Left cardiac atrium (tissue), 4 donors: ENCODE measurements around the gene IGHMBP2. TPM values are rescaled to one million over a fixed set of nuclear protein-coding genes. Genes with fewer than 3 reads are reported as not detected.
"Not testable (repeated sequence)": the region's sequence is repeated elsewhere in the genome, so short reads cannot be mapped to it uniquely, and the experiment has no call there.

ENCODE experiments used
- ATAC-seq, 2 donors: fragments of 200-7000 bp; cut with Tn5 transposase; one replicate each; pipeline ENCODE4 v1.9.1; 2020; ENCODE audit warnings: mild to moderate bottlenecking in 2 of 2, moderate library complexity in 2 of 2
- DNase-seq: peaks from one replicate; pipeline ENCODE4 v3.0.0-alpha.2; 2020
- intact Hi-C, 2 donors: fragments of 100-400 bp; cut with DNase I; formaldehyde crosslinking; loops; one replicate each; pipeline versions ENCODE4 v1.14.1 to v1.15.1; 2022 to 2023
- total RNA-seq, 2 donors: library from RNA; stranded (reverse); fragmentation: NEBNext Ultra II Directional; extraction: Animal tissue kit (Norgen Biotek cat#: 25700); gene quantifications; one replicate each; pipeline ENCODE4 v1.2.1, GENCODE V29; 2021
- donor health status: DM: no; HTN: yes; CAD: no.
- donor health status: DM: no; HTN: yes; CAD: no; lungs with severe emphysema.
- donor health status: DM: yes; HTN: yes; CAD: no.
- donor health status: Dilated cardiomyopathy.

IGHMBP2 gene
- total RNA-seq, 2 donors from 2014 or later, result 8.2 to 9.0 TPM

DNA sequence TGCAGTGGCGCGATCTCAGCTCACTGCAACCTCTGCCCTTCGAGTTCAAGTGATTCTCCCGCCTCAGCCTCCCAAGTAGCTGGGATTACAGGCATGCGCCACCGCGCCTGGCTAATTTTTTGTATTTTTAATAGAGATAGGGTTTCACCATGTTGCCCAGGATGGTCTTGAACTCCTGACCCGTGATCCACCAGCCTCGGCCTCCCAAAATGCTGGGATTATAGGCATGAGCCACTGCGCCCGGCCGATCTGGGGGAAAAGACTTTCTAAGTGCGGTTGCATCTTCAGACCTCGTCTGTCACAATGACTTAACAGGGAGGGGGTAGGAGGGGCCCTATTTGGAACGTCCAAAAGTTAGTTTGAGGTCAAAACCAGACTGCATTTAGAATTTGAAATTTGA lies 18.9 kb upstream of the IGHMBP2 start:
- intact Hi-C loops, ATAC-seq, DNase-seq: not testable (repeated sequence)

DNA sequence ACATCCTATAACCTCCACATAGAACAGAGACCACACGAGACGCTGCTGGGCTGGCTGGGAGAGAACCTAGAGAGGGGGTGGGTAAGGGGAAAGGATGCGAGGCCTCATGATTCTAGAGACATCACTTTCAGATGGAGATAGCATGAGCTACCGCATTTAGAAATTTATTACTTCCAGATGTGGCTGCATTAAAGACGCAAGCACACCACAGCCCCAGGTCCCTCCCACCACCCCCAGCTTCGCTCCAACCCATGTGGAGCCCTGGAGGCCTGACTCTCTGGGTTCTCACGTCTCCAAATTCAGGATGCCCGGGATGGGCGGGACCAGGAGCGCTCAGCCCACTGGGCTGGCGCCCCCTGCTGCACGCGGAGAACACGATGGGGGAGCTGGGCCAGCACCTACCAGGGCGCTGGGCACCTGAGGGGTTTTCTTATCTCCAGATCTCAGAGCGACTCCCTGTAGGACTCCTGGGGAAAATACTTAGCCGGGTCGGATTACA lies 13.7 kb upstream of the IGHMBP2 start:
- intact Hi-C loops, result no loop called here
- DNase-seq, result peak; percentile 73
- ATAC-seq, result peak; percentile 55 to 67

GRCh38 chr11:68890490-68891231 lies 13.0 kb upstream of the IGHMBP2 start:
- intact Hi-C loops, result no loop called here
- peak; percentile 95 for ATAC-seq
- peak; percentile 91 for DNase-seq

GRCh38 chr11:68891351-68891948 lies 12.2 kb upstream of the IGHMBP2 start:
- no peak for DNase-seq
- peak; percentile 3 to 9 for ATAC-seq
- intact Hi-C loops, result no loop called here

DNA sequence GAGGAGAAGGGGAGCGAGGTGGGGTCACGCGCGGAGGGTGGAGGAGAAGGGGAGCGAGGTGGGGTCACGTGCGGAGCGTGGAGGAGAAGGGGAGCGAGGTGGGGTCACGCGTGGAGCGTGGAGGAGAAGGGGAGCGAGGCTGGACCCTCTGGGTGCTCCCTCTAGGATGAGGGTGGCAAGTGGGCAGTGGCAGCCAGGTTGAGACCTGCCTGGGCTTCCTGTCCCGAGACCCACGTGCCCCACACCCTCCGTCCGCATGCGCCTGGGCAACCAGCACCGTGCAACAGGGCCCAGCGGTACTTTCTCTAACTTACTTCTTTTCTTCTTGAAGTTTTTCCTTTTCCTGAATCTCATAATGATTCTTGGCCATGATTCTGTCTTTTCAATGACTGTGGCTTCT lies 11.1 kb upstream of the IGHMBP2 start:
- intact Hi-C loops, result no loop called here
- ATAC-seq (no peak), DNase-seq (no peak)

GRCh38 chr11:68893282-68893681 lies 10.4 kb upstream of the IGHMBP2 start:
- ATAC-seq, result no peak

DNA sequence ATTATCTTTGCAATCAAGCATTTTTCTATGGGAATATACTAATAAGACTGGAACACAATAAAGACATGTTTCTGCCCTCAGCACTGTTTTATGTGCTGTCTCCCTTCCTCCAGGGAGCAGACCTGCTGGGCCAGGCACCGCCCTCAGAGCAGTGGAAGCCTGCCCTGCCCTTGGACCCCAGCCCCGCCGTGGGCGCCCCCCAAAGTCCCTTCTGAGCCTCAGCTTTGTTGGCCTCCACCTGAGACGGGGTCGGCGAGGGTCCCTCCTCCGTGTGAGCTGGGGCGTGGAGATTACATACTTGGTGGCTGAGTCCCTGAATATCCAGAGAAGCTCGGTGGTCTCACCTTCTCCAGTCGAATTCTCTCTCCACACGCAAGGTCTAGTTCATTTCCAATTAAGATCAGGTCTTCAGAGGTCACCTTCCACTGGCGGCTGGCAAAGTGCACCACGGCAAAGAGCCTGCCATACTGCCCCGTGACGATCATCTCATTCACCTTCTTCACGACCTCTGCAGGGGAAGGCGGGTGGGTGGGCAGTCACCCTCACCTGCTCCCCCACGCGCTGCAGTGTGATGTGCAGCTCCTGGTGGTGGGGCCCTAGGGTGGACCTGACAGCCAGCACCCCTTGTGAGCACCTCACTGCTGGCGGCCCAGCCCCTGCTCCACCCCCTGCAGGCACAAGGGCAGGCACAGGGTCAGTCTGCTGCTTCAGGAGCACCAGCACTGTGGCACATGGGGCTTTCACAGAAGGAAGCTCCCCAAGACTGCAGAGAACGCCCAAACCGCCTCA lies 7.3 kb upstream of the IGHMBP2 start:
- DNase-seq (no peak), ATAC-seq (no peak)
- intact Hi-C loops, result no loop called here

More at GRCh38 chr11:68893282-68893681, 10.4 kb upstream of the IGHMBP2 start:
- intact Hi-C loops, result no loop called here
- no peak for DNase-seq

GRCh38 chr11:68897441-68897840 lies 6.2 kb upstream of the IGHMBP2 start:
- intact Hi-C loops, result no loop called here
- DNase-seq, result no peak
- ATAC-seq, result no peak

DNA sequence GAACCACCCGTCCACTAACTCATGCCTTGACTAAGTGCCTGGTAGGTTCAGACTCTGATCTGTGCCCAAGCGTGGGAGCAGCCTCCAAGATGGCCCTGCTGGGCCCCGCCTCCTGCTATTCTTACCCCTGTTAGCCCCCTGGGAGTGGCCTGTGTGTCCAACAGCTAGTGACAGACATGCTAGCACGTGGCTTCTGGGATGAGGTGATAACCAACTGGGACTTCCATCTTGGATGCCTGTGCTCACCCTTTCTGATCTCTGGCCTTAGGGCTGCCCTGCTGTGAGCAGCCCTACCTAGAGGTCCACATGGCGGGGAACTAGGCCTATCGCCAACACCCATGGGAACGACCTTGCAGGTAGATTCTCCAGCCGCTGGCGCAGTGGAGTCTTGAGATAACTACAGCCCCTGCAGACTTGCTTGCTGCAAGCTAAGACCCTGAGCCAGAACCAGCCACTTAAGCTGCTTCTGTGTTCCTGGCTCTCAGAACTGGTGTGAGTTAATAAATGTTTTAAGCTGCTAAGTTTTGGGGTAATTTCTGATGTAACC lies 2.8 kb upstream of the IGHMBP2 start:
- intact Hi-C loops, result loop anchor here in 1 of 2 donors (10.0 kb wide), 1 partner anchor 144 kb away; the partner anchor contains the start of gene TPCN2
- ATAC-seq (no peak), DNase-seq (no peak)

DNA sequence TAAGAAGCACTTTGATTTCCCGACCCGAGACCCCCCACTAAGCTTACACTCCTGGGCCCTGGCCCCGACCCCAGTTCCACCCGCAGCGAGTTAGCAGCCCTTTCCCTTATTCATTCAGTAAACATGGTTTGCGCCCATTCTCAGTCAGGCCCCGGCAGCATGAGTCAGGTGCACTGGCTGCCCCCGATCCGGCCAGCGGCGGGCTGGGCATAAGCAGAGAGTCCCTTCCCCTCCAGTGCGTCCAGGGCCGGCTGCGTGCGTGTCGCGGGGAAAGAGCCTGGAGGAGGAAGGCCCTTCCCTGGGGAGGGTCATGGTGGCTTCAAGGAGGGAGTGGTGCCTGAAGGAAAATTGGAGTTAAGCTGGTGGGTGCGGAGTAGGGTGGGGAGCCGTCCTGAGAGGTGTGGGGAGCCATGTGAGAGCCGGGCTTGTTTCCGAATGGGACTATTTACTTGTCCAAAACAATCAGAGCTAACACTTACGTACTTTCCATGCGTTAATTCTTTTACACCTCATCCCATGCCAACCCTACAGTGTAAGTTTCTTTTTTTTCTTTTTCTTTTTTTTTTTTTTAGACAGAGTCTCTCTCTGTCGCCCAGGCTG lies 657 bp downstream of the IGHMBP2 start:
- intact Hi-C loops, result loop anchor here in 1 of 2 donors (10.0 kb wide), 1 partner anchor 140 kb away; the partner anchor contains the start of gene TPCN2
- ATAC-seq (peak; percentile 60 to 72), DNase-seq (peak; percentile 38)

DNA sequence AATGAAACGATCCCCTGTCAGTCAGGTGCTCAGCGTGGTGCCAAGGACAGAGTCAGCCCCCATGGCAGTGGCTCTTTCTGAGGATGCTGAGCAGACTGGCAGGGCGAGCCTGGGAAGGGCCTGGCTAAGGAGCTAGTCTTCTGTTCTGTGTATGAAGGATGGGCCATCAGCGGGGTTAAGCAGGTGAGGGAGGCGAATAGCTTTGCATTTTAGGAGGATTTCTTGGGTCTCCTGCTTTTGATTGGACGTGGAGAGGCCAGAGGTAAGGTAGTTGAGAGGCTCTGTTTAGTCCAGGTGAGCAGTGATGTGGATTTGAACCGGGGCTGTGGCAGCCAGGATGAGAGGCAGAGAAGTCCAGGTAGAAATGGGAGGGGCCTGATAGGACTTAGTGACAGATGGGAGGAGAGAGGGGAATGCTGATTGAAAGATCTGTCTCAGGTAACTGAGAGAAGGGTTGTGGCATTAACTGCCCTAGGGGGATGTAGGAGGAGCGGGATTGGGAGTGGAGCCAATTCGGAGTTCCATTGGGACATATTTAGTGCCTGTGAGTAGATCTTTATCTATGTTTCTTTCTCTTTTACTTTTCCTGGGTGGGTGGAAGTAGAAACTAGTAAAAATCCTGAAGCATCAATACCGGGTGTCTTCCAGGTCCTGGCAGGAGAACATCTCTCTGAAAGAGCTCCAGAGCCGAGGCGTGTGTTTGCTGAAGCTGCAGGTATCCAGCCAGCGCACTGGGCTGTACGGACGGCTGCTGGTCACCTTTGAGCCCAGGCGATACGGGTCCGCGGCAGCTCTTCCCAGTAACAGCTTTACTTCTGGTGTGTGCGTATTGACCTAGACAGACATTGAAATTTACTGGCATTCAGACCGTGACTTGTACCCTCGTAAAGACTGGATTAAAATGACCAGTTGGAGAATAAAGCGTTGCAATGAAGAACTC lies 2.0 kb downstream of the IGHMBP2 start:
- intact Hi-C loops, result loop anchor here in 1 of 2 donors (10.0 kb wide), 1 partner anchor 139 kb away; the partner anchor contains the start of gene TPCN2
- no peak for ATAC-seq
- DNase-seq, result no peak

DNA sequence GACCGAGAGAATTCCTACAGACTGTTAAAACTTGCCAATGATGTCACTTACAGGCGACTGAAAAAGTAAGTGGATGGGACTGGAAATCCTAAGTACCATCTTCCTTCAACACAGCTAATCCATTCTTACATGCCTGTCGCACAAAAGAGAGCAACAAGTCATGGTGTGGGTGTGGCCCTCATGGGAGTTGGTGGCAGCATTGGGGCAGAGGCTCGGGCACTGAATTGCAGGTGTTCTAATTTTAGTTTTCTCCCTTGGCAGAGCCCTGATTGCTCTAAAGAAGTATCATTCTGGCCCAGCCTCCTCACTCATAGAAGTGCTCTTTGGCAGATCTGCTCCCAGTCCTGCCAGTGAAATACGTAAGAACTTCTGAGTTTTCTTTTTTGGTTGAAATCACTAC lies 4.6 kb downstream of the IGHMBP2 start:
- intact Hi-C loops, result loop anchor here in 1 of 2 donors (10.0 kb wide), 1 partner anchor 137 kb away; the partner anchor contains the start of gene TPCN2
- no peak for ATAC-seq
- no peak for DNase-seq

- DNase-seq, result no peak
- intact Hi-C loops, result no loop called here
- no peak for ATAC-seq
Measured at GRCh38 chr11:68910965-68911364, 7.3 kb downstream of the IGHMBP2 start.

- DNase-seq (no peak), ATAC-seq (no peak)
- intact Hi-C loops, result no loop called here
Measured at GRCh38 chr11:68911731-68912130, 8.0 kb downstream of the IGHMBP2 start.

DNA sequence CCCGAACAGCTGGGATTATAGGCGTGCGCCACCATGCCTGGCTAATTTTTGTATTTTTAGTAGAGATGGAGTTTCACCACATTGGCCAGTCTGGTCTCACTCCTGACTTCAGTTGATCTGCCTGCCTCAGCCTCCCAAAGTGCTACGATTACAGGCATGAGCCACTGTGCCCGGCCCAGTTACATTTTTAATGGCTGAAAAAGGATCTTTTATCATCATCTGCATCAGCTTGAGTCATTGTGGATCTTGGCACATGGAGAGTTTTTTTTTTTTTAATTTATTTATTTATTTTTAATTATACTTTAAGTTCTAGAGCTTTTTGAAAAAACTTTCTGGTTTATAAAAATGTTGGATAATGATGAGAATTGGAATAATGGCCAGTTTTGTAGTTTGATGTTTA lies 8.6 kb downstream of the IGHMBP2 start:
- DNase-seq (no peak), ATAC-seq (no peak)

GRCh38 chr11:68913188-68913587 lies 9.5 kb downstream of the IGHMBP2 start:
- ATAC-seq (no peak), DNase-seq (no peak)
- intact Hi-C loops, result no loop called here

More for the DNA sequence above, 8.6 kb downstream of the IGHMBP2 start:
- intact Hi-C loops, result no loop called here

GRCh38 chr11:68914761-68915160 lies 11.1 kb downstream of the IGHMBP2 start:
- DNase-seq (no peak), ATAC-seq (no peak)
- intact Hi-C loops, result no loop called here

GRCh38 chr11:68916439-68916838 lies 12.7 kb downstream of the IGHMBP2 start:
- ATAC-seq (no peak), DNase-seq (no peak)
- intact Hi-C loops, result no loop called here
